CD14-positive monocyte (primary cell): ENCODE measurements around the gene KL. TPM values are rescaled to one million over a fixed set of nuclear protein-coding genes. Genes with fewer than 3 reads are reported as not detected.

Experiments used
- DNase-seq, 3 donors: peaks; one replicate each; pipeline ENCODE4 v3.0.0-alpha.2; 2011 to 2022
- H2AFZ ChIP-seq: 2 replicates; pipeline ENCODE4 v1.6.0; 2012; ENCODE audit warnings: mild to moderate bottlenecking, low read depth, low read length, inconsistent platforms; ENCODE audit not compliant: insufficient read depth, poor library complexity, severe bottlenecking
- H3K27ac ChIP-seq, 2 donors: 1 replicate in 1 of 2; 2 replicates in 1 of 2; pipeline ENCODE4 v1.5.1; 2012 to 2013; ENCODE audit warnings: low read length in 2 of 2, control low read depth in 1 of 2, inconsistent platforms in 1 of 2, low read depth in 1 of 2, mild to moderate bottlenecking in 1 of 2
- H3K27me3 ChIP-seq, 2 donors: one replicate each; pipeline versions ENCODE4 v1.6.0 to v1.6.1; 2011 to 2013; ENCODE audit warnings: low read length in 2 of 2; ENCODE audit not compliant: control insufficient read depth in 2 of 2, insufficient read depth in 2 of 2
- H3K36me3 ChIP-seq, 2 donors: replicated peaks in 1 of 2; 1 replicate in 1 of 2; 2 replicates in 1 of 2; pipeline versions ENCODE4 v1.5.1 to v1.6.1; 2012 to 2013; ENCODE audit warnings: low read length in 2 of 2, control low read depth in 1 of 2, inconsistent platforms in 1 of 2, mild to moderate bottlenecking in 1 of 2; ENCODE audit not compliant: insufficient read depth in 2 of 2, control insufficient read depth in 1 of 2
- H3K4me1 ChIP-seq, 2 donors: 1 replicate in 1 of 2; 2 replicates in 1 of 2; pipeline versions ENCODE4 v1.5.1 to v1.6.1; 2012 to 2013; ENCODE audit warnings: low read length in 2 of 2, control low read depth in 1 of 2, inconsistent platforms in 1 of 2, mild to moderate bottlenecking in 1 of 2, moderate library complexity in 1 of 2; ENCODE audit not compliant: insufficient read depth in 2 of 2, control insufficient read depth in 1 of 2
- H3K4me2 ChIP-seq: replicated peaks from 2 replicates; pipeline ENCODE3; 2012; ENCODE audit warnings: low read length, moderate library complexity, mild to moderate bottlenecking; ENCODE audit not compliant: poor library complexity, severe bottlenecking; ENCODE audit errors: extremely low read depth
- H3K4me3 ChIP-seq, 3 experiments: fragments of 200-600 bp in 1 of 3; sonication (generic) in 1 of 3; replicated peaks in 1 of 3; 1 replicate in 2 of 3; 2 replicates in 1 of 3; pipeline ENCODE4 v1.5.1; 2011 to 2013; ENCODE audit warnings: low read length in 3 of 3, mild to moderate bottlenecking in 3 of 3, control low read depth in 2 of 3, low read depth in 2 of 3, inconsistent platforms in 1 of 3, moderate library complexity in 1 of 3
- H3K79me2 ChIP-seq: 2 replicates; pipeline ENCODE4 v1.6.0; 2012; ENCODE audit warnings: mild to moderate bottlenecking, control low read depth, inconsistent platforms, low read length, moderate library complexity; ENCODE audit not compliant: insufficient read depth
- H3K9ac ChIP-seq: 2 replicates; pipeline ENCODE4 v1.6.0; 2017; ENCODE audit warnings: low read length, mild to moderate bottlenecking; ENCODE audit not compliant: insufficient read depth, poor library complexity, severe bottlenecking
- H3K9me3 ChIP-seq, 2 donors: replicated peaks in 1 of 2; 1 replicate in 1 of 2; 2 replicates in 1 of 2; pipeline versions ENCODE4 v1.5.1 to v1.6.1; 2012 to 2013; ENCODE audit warnings: low read length in 2 of 2, control low read depth in 1 of 2; ENCODE audit not compliant: control insufficient read depth in 1 of 2, insufficient read depth in 1 of 2
- H4K20me1 ChIP-seq: 2 replicates; pipeline ENCODE4 v1.6.0; 2012; ENCODE audit warnings: mild to moderate bottlenecking, low read length, control low read depth, moderate library complexity; ENCODE audit not compliant: insufficient read depth
- H3K27ac Mint-ChIP-seq, 7 donors: one replicate each; pipeline ENCODE4 v1.8.0; 2020; ENCODE audit warnings: mild to moderate bottlenecking in 7 of 7, mixed read lengths in 7 of 7, moderate library complexity in 6 of 7, inconsistent platforms in 2 of 7
- H3K27me3 Mint-ChIP-seq, 3 donors: one replicate each; pipeline ENCODE4 v1.8.0; 2021 to 2022; ENCODE audit warnings: low read depth in 3 of 3, mild to moderate bottlenecking in 3 of 3, mixed read lengths in 3 of 3, moderate library complexity in 3 of 3, inconsistent platforms in 1 of 3
- H3K36me3 Mint-ChIP-seq, 2 donors: one replicate each; pipeline ENCODE4 v1.8.0; 2020; ENCODE audit warnings: mixed read lengths in 2 of 2, inconsistent platforms in 1 of 2, mild to moderate bottlenecking in 1 of 2
- H3K4me1 Mint-ChIP-seq: one replicate; pipeline ENCODE4 v1.8.0; 2020; ENCODE audit warnings: mild to moderate bottlenecking, mixed read lengths
- H3K4me3 Mint-ChIP-seq, 2 donors: one replicate each; pipeline ENCODE4 v1.8.0; 2020; ENCODE audit warnings: mild to moderate bottlenecking in 2 of 2, mixed read lengths in 2 of 2, moderate library complexity in 1 of 2
- H3K9me3 Mint-ChIP-seq, 7 donors: one replicate each; pipeline ENCODE4 v1.8.0; 2020 to 2022; ENCODE audit warnings: mixed read lengths in 7 of 7, mild to moderate bottlenecking in 6 of 7, moderate library complexity in 6 of 7, inconsistent platforms in 2 of 7
- WGBS: methylation state at CpG from one replicate; pipeline ENCODE4 v1.1.5; 2013; ENCODE audit warnings: missing lambda C conversion rate; ENCODE audit not compliant: insufficient coverage; 5-methylcytosine and 5-hydroxymethylcytosine counted together
- intact Hi-C, 2 donors: fragments of 100-400 bp; cut with micrococcal nuclease; formaldehyde crosslinking; loops; one replicate each; pipeline versions ENCODE4 v1.15.0 to v1.15.1; 2023
- polyA plus RNA-seq, 3 donors: library from polyadenylated mRNA; depleted of rRNA in 1 of 3; unstranded in 2 of 3; stranded (reverse) in 1 of 3; fragments of 300-500 nt in 2 of 3; fragments of >200 nt in 1 of 3; fragmentation: Illumina TruSeq in 2 of 3; gene quantifications; 1 replicate in 2 of 3; 2 replicates in 1 of 3; pipeline ENCODE4 v1.2.3, GENCODE V29; 2012 to 2021
- TF ChIP-seq, protein P1 (sequence below): fragments of 200-600 bp; IDR thresholded peaks from one replicate; pipeline ENCODE4 v1.8.0; 2022; ENCODE audit warnings: antibody characterized with exemption, mild to moderate bottlenecking

The KL gene
- polyA plus RNA-seq, 3 donors, result 0.24 to 1.4 (median 0.75) TPM

DNA sequence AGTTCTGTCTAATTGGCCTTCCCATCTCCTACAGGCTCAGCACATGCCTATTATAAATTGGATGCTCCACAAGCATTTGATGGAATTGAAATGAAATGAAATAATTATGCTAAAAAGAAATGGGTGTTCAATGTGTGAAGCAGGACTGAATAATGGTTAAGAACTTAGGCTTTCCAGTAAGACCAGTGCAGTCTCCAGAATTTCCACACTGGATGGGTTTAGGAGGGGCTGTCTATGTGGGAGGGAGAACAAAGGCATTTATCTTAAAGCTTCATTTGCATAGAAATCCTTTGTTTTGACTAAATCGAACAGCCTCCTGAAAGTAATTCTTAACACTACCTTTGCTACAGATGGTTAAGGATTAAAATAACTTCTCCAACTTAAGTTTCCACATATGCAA lies 47.9 kb upstream of the KL start:
- no CpG with 5 or more reads among the region's 1 CpG for WGBS

DNA sequence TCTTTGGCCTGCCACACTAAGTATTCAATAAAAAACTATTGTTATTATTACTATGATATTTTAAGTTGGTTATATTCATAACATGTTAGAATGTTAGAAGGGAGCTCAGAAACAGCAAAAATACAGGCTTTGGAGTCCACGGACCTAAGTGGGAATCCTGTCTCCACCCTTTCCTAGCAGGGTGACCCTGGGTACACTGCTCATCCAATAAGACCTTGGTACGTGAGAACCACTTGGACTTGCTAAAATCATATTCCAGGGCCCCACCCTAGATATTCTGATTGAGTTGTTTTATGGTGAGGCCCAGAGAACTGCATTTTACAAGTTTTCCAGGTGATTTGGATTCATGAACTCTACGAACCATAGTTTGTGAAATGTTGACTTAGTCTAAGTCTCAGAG lies 47.4 kb upstream of the KL start:
- H3K9me3 Mint-ChIP-seq, result peaks cover 0 to 6% (median 0%) of the 10 kb centered on the region in 7 donors
- Histone ChIP-seq H3K9ac (no peak overlapping the region), H3K4me2 (no peak overlapping the region), H3K4me3 (no peak overlapping the region), H3K79me2 (no peaks in the 10 kb centered on the region), H3K4me1 (no peaks in the 10 kb centered on the region), H3K27ac (no peak overlapping the region), H3K36me3 (no peaks in the 10 kb centered on the region), H3K9me3 (no peaks in the 10 kb centered on the region), H3K27me3 (no peaks in the 10 kb centered on the region), H4K20me1 (no peaks in the 10 kb centered on the region), H2AFZ (no peak overlapping the region)
- H3K36me3 Mint-ChIP-seq, result no peaks in the 10 kb centered on the region
- H3K4me1 Mint-ChIP-seq, result peaks cover 8% of the 10 kb centered on the region
- TF ChIP-seq, protein P1, sequence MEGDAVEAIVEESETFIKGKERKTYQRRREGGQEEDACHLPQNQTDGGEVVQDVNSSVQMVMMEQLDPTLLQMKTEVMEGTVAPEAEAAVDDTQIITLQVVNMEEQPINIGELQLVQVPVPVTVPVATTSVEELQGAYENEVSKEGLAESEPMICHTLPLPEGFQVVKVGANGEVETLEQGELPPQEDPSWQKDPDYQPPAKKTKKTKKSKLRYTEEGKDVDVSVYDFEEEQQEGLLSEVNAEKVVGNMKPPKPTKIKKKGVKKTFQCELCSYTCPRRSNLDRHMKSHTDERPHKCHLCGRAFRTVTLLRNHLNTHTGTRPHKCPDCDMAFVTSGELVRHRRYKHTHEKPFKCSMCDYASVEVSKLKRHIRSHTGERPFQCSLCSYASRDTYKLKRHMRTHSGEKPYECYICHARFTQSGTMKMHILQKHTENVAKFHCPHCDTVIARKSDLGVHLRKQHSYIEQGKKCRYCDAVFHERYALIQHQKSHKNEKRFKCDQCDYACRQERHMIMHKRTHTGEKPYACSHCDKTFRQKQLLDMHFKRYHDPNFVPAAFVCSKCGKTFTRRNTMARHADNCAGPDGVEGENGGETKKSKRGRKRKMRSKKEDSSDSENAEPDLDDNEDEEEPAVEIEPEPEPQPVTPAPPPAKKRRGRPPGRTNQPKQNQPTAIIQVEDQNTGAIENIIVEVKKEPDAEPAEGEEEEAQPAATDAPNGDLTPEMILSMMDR, result no peak
- H3K4me3 Mint-ChIP-seq, result no peak overlapping the region
- H3K27me3 Mint-ChIP-seq, result peaks cover 0 to 2% (median 0%) of the 10 kb centered on the region in 3 donors
- no CpG with 5 or more reads among the region's 3 CpGs for WGBS
- no peak overlapping the region for H3K27ac Mint-ChIP-seq
- DNase-seq, result no peak
- intact Hi-C loops, result no loop called here

More for the DNA sequence above, 47.9 kb upstream of the KL start:
- H3K9me3 ChIP-seq, result no peaks in the 10 kb centered on the region
- H4K20me1 ChIP-seq, result no peaks in the 10 kb centered on the region
- H3K4me1 ChIP-seq, result no peaks in the 10 kb centered on the region
- H3K9me3 Mint-ChIP-seq, result peaks cover 0 to 6% (median 0%) of the 10 kb centered on the region in 7 donors
- H3K27me3 ChIP-seq, result no peaks in the 10 kb centered on the region
- TF ChIP-seq, protein P1, result no peak
- no peaks in the 10 kb centered on the region for H3K36me3 Mint-ChIP-seq
- intact Hi-C loops, result no loop called here
- DNase-seq, result no peak
- H3K27ac ChIP-seq, result no peak overlapping the region
- no peak overlapping the region for H2AFZ ChIP-seq
- H3K4me3 ChIP-seq, result no peak overlapping the region
- H3K4me1 Mint-ChIP-seq, result peaks cover 8% of the 10 kb centered on the region
- no peak overlapping the region for H3K9ac ChIP-seq
- no peak overlapping the region for H3K27ac Mint-ChIP-seq
- H3K4me2 ChIP-seq, result no peak overlapping the region
- H3K4me3 Mint-ChIP-seq, result no peak overlapping the region
- peaks cover 0 to under 1% (median 0%) of the 10 kb centered on the region in 3 donors for H3K27me3 Mint-ChIP-seq
- no peaks in the 10 kb centered on the region for H3K36me3 ChIP-seq
- H3K79me2 ChIP-seq, result no peaks in the 10 kb centered on the region
